CD4-positive, alpha-beta T cell treated with Interleukin-2 at 100 ng/mL for 4 hours (primary cell): ENCODE results near the gene CLEC12A.
"Not testable (repeated sequence)": the region's sequence is repeated elsewhere in the genome, so short reads cannot be mapped to it uniquely, and the experiment has no call there.

Source experiments
- DNase-seq: peaks from one replicate; pipeline ENCODE4 v3.0.0-alpha.2; 2020; ENCODE audit warnings: low spot score

Gene CLEC12A

GRCh38 chr12:9971181-9971580, at the start of gene CLEC12A:
CLEC12A (plus strand) TSS chr12:9971409; CDS start chr12:9971597, 188 bp downstream.
- DNase-seq, result no peak

DNA sequence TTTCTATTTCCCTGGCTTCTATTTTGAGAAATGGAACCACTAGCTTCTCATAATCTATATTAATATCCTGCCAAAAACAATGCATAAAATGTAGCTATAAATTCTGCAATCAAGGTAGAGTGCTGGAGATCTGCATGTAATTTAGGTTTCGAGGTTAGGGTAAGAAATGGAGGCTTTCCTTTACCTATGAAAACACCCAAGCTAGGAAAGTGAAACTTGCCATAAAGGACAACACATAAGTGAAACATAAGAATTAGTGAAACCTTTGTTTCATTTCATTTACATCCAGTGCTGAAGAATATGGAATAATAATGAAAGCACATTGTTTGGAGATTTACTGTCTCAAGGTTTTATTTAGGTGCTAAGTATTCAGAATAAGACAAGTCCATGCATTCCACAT, 48.8 kb upstream of the CLEC12A start:
- no peak for DNase-seq

- DNase-seq, result peak; percentile 55
Observed at GRCh38 chr12:9925705-9926393, 45.4 kb upstream of the CLEC12A start.

- DNase-seq, result no peak
Observed at GRCh38 chr12:9926876-9927275, 44.3 kb upstream of the CLEC12A start.

GRCh38 chr12:9928607-9929006, 42.6 kb upstream of the CLEC12A start:
- no peak for DNase-seq

GRCh38 chr12:9931245-9931644, 40.0 kb upstream of the CLEC12A start:
- DNase-seq, result no peak

DNA sequence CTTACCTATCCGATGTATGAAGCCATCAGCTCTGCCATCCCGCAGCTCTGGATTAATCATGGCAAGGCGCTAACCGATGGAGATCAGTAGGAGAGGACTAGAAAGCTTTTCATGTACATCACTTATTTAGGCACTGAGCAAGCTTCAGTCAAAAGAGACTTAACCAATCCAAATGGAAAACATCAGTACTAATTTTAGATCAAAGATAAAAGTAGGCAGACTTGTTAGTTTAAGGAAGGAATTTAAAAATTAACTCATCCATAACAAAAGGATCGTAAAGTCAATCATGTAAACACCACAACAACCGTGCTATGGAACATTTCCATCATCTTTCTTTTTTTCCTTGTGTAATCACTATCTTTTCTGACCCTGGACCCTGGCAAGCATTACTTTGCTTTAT, 38.9 kb upstream of the CLEC12A start, which contains the start of gene CLEC2A:
TSS of gene CLEC2A (minus strand) at position 101 of the 400 bp plus-strand sequence. CDS start at position 60, 41 bp downstream.
- no peak for DNase-seq

GRCh38 chr12:9933958-9934357, 37.3 kb upstream of the CLEC12A start:
- DNase-seq, result no peak

DNA sequence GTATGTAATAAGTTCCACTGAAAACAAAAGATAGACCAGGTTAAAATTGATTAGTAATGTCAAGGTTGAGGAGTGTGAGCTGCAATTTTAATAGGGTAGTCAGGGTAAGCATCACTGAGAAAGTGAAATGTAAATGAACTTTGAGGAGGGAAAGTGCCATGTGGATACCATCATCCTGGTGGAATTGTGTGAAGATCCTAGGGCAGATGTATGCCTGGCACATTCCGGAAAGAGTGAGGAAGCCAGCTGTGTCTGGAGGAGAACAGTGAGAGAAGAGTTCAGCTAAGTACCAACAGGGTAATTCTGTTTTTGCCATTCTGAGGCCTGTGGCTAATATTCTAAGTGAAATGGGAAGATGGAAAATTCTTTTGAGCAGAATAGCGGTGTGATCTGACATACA, 36.2 kb upstream of the CLEC12A start:
- no peak for DNase-seq

GRCh38 chr12:9936591-9936990, 34.6 kb upstream of the CLEC12A start:
- DNase-seq, result no peak

GRCh38 chr12:9940375-9940774, 30.8 kb upstream of the CLEC12A start:
- DNase-seq, result peak; percentile 30

DNA sequence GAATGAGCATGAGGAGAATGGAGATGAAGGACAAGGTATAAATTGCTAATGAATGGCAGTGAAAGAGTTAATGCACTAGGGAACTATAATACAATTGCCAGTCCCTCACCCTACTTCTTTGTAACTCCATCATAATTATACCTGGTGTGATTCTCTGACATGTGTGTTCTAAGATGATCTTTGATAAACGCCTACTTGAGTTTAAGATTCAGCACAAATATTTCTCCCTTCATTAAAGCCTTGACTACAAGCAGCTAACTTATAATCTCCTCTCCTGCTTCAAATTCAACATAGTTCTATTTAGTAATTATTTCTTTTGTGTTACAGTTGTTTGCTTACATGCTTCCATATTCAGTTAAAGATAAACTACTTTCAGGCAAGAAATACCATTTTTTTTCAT, 29.4 kb upstream of the CLEC12A start:
- no peak for DNase-seq

- DNase-seq, result peak; percentile 6
Observed at GRCh38 chr12:9943240-9943639, 28.0 kb upstream of the CLEC12A start.

DNA sequence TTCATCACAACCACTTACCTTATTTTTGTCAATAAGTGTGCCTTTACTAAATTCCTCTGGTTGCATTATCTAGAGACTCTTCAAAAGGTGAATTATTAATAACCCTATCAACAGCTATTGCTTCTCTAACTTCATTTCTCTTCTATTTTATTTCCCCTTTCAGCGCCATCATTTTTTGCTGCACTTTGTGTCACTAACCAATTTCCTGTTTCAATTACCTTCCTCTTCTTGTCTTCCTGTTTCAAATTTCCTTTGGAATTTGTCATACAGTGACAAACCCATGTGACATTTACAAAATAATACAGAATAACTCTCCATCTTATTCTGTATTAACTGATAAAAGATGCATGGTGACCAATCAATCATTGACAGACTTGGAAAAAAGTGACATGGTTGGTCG, 26.8 kb upstream of the CLEC12A start:
- DNase-seq, result no peak

GRCh38 chr12:9947674-9948073, 23.5 kb upstream of the CLEC12A start:
- no peak for DNase-seq

DNA sequence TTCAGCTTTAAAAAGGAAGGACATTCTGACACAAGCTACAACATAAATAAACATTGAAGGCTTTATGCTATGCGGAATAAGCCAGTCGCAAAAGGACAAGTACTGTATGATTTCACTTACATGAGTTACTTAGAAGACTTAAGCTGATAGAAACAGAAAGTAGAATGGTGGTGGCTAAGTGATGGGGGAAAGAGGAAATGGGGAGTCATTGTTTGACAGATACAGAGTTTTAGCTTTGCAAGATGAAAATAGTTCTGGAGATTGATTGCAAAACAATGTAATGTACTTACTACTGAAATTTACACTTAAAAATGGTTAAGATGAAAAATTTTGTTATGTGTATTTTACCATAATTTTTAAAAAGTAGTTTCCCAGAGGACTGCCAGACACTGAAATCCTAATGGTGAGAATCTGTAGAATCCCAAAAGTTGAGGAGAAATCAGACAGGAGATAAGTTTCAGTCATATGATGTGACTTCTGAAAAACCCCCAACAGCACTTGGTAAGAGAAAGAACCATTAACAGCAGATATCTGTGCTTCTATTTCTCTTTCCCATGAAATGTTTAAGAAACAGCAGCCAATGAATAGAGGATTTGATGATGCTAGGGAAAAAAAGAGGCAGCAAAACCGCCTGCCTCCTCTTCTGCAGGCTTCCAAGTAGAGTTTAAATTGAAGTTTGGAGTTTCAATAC, 22.5 kb upstream of the CLEC12A start:
- DNase-seq, result peak; percentile 40

DNA sequence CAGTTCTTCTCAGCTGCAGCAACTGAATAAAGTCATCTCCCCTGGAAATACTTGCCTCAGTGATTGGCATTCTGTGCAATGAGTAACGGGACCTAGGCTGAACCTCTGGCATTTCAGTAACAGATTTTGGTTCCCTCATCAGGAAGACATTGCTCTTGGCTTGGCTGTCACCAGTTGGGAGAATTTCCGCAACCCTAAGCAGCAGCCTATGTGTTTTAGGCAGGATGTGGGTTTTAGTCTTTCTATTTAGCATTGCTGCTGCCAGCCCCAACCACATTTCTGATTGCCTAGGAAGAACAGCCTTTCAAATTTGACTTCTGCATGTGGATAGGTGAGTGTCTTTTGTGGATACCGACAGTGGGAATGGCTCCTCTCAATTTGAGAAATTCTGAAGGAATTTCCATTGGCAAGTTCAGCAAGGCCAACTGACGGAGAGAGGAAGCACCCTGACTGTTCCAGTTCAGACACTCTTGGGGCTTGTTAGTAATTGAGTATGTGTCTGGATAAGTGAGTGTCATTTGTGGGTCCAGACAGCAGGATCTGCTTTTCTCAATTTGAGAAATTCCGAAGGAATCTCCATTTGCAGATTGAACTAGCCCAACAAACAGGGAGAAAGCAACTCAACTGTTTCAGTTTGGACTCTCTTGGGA, 20.1 kb upstream of the CLEC12A start:
- DNase-seq, result peak; percentile 51

DNA sequence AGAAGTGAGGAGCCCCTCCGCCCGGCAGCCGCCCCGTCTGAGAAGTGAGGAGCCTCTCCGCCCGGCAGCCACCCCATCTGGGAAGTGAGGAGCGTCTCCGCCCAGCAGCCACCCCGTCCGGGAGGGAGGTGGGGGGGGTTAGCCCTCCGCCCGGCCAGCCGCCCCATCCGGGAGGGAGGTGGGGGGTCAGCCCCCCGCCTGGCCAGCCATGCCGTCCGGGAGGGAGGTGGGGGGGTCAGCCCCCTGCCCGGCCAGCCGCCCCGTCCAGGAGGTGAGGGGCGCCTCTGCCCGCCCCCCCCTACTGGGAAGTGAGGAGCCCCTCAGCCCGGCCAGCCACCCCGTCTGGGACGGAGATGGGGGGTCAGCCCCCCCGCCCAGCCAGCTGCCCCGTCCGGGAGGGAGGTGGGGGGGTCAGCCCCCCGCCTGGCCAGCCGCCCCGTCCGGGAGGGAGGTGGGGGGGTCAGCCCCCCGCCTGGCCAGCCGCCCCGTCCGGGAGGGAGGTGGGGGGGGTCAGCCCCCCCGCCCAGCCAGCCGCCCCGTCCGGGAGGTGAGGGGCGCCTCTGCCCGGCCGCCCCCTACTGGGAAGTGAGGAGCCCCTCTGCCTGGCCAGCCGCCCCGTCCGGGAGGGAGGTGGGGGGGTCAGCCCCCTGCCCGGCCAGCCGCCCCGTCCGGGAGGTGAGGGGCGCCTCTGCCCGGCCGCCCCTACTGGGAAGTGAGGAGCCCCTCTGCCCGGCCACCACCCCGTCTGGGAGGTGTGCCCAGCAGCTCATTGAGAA, 18.1 kb upstream of the CLEC12A start:
- DNase-seq, result not testable (repeated sequence)

GRCh38 chr12:9957834-9958233, 13.4 kb upstream of the CLEC12A start:
- DNase-seq, result peak; percentile 19

DNA sequence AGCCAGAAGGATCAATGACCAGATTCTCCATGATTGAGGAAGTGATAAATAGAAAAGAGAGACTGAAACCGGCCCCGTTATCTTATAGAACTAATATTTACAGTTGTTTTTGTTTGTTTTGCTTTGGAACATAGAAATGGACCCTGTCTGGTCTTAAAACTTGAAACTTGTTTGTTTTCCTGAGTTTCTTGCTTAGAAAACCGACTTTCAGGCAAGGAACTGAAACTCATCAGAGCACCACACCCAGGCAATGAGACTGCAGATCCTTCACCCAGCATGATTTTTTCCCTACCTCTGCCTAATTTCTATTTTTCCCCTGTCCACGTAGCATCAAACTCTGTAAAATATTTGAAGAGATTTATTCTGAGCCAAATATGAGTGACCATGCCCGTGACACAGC, 10.6 kb upstream of the CLEC12A start:
- no peak for DNase-seq

DNA sequence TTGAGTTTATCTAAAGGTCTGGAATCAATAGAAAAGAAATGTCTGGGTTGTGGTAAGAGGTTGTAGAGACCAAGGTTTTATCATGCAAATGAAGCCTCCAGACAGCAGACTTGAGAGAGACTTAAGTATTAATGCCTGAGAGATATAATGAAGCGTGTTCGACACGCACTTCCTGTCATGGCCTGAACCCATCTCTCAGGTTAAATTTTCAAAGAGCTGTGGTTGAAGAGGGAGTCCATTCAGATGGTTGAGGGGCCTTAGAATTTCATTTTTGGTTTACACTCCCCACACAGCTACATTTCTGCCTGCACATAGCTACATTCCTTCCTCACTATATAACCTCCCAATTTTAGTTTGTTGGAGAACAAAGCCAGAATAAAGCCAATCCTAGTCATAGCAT, 10.1 kb upstream of the CLEC12A start:
- no peak for DNase-seq

GRCh38 chr12:9961901-9962300, 9.3 kb upstream of the CLEC12A start:
- DNase-seq, result no peak
